Sigmoid colon (tissue), 4 donors: ENCODE measurements around the gene MBP.

Experiments used
- CTCF ChIP-seq, 4 experiments: fragments of 450-650 bp in 3 of 4; fragments of 200-600 bp in 1 of 4; IDR thresholded peaks; one replicate each; pipeline ENCODE4 v1.5.1; 2016 to 2019; ENCODE audit warnings: antibody characterized with exemption in 4 of 4, mild to moderate bottlenecking in 3 of 4, moderate library complexity in 2 of 4
- EP300 ChIP-seq, 4 donors: sonication (generic); formaldehyde crosslinking; IDR thresholded peaks; one replicate each; pipeline ENCODE4 v1.6.1; 2017; ENCODE audit warnings: antibody characterized with exemption in 4 of 4

GRCh38 chr18:77151033-77151771 is 18.6 kb upstream of the MBP start:
- TF ChIP-seq CTCF (IDR thresholded peaks at IDR 0.05): no peak
- no peak for TF ChIP-seq EP300 (IDR thresholded peaks at IDR 0.05)
